GM18505 (cell line): ENCODE results near the gene TCF12.

ENCODE experiments used
- ATAC-seq: cut with Tn5 transposase; IDR thresholded peaks from one replicate; pipeline ENCODE4 v1.9.1; 2021; ENCODE audit not compliant: unreplicated experiment
- POLR2A ChIP-seq: IDR thresholded peaks from 4 replicates; pipeline ENCODE4 v1.6.1; 2011; ENCODE audit warnings: borderline replicate concordance; ENCODE audit not compliant: insufficient read depth, insufficient read length; ENCODE audit errors: extremely low read depth

The TCF12 gene

GRCh38 chr15:57309856-57310760 is 391.7 kb downstream of the TCF12 start:
- ATAC-seq: no peak
- no peak for TF ChIP-seq POLR2A

GRCh38 chr15:57310876-57311275 is 392.4 kb downstream of the TCF12 start:
- ATAC-seq: no peak
- no peak for TF ChIP-seq POLR2A

- ATAC-seq: no peak
- TF ChIP-seq POLR2A: no peak
These were observed 393.5 kb downstream of the TCF12 start for GRCh38 chr15:57312006-57312317.

GRCh38 chr15:57312318-57313133 is 394.1 kb downstream of the TCF12 start:
- no peak for TF ChIP-seq POLR2A

GRCh38 chr15:57313134-57313483 is 394.7 kb downstream of the TCF12 start:
- ATAC-seq: no peak
- TF ChIP-seq POLR2A: no peak

More at GRCh38 chr15:57312318-57313133, 394.1 kb downstream of the TCF12 start:
- no peak for ATAC-seq

- TF ChIP-seq POLR2A: no peak
These were observed 395.8 kb downstream of the TCF12 start for GRCh38 chr15:57314221-57314620.

GRCh38 chr15:57316451-57316850 is 398.0 kb downstream of the TCF12 start:
- no peak for ATAC-seq
- TF ChIP-seq POLR2A: no peak

More at GRCh38 chr15:57314221-57314620, 395.8 kb downstream of the TCF12 start:
- ATAC-seq: no peak

- TF ChIP-seq POLR2A: no peak
- ATAC-seq: no peak
These were observed 400.9 kb downstream of the TCF12 start for GRCh38 chr15:57319226-57319918.

GRCh38 chr15:57319919-57320560 is 401.6 kb downstream of the TCF12 start:
- TF ChIP-seq POLR2A: no peak
- no peak for ATAC-seq

GRCh38 chr15:57320631-57321220 is 402.3 kb downstream of the TCF12 start:
- no peak for TF ChIP-seq POLR2A
- ATAC-seq: no peak

- TF ChIP-seq POLR2A: no peak
- no peak for ATAC-seq
These were observed 403.0 kb downstream of the TCF12 start for GRCh38 chr15:57321485-57321884.

- TF ChIP-seq POLR2A: no peak
- ATAC-seq: no peak
These were observed 403.6 kb downstream of the TCF12 start for GRCh38 chr15:57321973-57322601.
